NCI-H2227 (cell line): ENCODE data around the gene RIOK2.
"Not testable (repeated sequence)": the region's sequence is repeated elsewhere in the genome, so short reads cannot be mapped to it uniquely, and the experiment has no call there.

ENCODE experiments used
- DNase-seq: peaks from one replicate; lab custom pipeline; 2025; ENCODE audit not compliant: unreplicated experiment; lab: John Stamatoyannopoulos, UW

The RIOK2 gene

GRCh38 chr5:97171703-97172102, 11.3 kb downstream of the RIOK2 start:
- no peak for DNase-seq

- peak; percentile 5 for DNase-seq
Measured at GRCh38 chr5:97167435-97167834, 15.6 kb downstream of the RIOK2 start.

- DNase-seq = no peak
Measured at GRCh38 chr5:97165726-97166125, 17.3 kb downstream of the RIOK2 start.

GRCh38 chr5:97164846-97165245, 18.2 kb downstream of the RIOK2 start:
- DNase-seq = no peak

- no peak for DNase-seq
Measured at GRCh38 chr5:97163790-97164285, 19.2 kb downstream of the RIOK2 start.

GRCh38 chr5:97163360-97163764, 19.7 kb downstream of the RIOK2 start:
- no peak for DNase-seq

- peak; percentile 72 for DNase-seq
Measured at GRCh38 chr5:97162045-97162444, 21.0 kb downstream of the RIOK2 start.

- no peak for DNase-seq
Measured at GRCh38 chr5:97157689-97158088, 25.4 kb downstream of the RIOK2 start.

GRCh38 chr5:97151370-97151769, 31.7 kb downstream of the RIOK2 start:
- no peak for DNase-seq

- no peak for DNase-seq
Measured at GRCh38 chr5:97150401-97150800, 32.6 kb downstream of the RIOK2 start.

GRCh38 chr5:97149709-97150108, 33.3 kb downstream of the RIOK2 start:
- no peak for DNase-seq

- no peak for DNase-seq
Measured at GRCh38 chr5:97148288-97148687, 34.8 kb downstream of the RIOK2 start.

- DNase-seq = no peak
Measured at GRCh38 chr5:97143704-97144103, 39.3 kb downstream of the RIOK2 start.

GRCh38 chr5:97142521-97143254, 40.4 kb downstream of the RIOK2 start, which contains the start of gene LIX1:
Gene LIX1 (minus strand): TSS chr5:97142611. CDS start chr5:97142576, 35 bp downstream.
- peak; percentile 69 for DNase-seq

GRCh38 chr5:97141539-97141938, 41.5 kb downstream of the RIOK2 start:
- no peak for DNase-seq

GRCh38 chr5:97141031-97141430, 42.0 kb downstream of the RIOK2 start:
- no peak for DNase-seq

- not testable (repeated sequence) for DNase-seq
Measured at GRCh38 chr5:97140250-97140649, 42.8 kb downstream of the RIOK2 start.

- no peak for DNase-seq
Measured at GRCh38 chr5:97136475-97136874, 46.6 kb downstream of the RIOK2 start.

GRCh38 chr5:97135868-97136267, 47.2 kb downstream of the RIOK2 start:
- no peak for DNase-seq

- DNase-seq = no peak
Measured at GRCh38 chr5:97134634-97135033, 48.4 kb downstream of the RIOK2 start.

- no peak for DNase-seq
Measured at GRCh38 chr5:97133101-97133500, 49.9 kb downstream of the RIOK2 start.

- no peak for DNase-seq
Measured at GRCh38 chr5:97131921-97132320, 51.1 kb downstream of the RIOK2 start.
